ENCODE data around the gene ERN2. TPM values are rescaled to one million over a fixed set of nuclear protein-coding genes. Genes with fewer than 3 reads are reported as not detected.

ERN2 gene
- total RNA-seq, 1 donor from 2014 or later = 1.9 TPM

DNA sequence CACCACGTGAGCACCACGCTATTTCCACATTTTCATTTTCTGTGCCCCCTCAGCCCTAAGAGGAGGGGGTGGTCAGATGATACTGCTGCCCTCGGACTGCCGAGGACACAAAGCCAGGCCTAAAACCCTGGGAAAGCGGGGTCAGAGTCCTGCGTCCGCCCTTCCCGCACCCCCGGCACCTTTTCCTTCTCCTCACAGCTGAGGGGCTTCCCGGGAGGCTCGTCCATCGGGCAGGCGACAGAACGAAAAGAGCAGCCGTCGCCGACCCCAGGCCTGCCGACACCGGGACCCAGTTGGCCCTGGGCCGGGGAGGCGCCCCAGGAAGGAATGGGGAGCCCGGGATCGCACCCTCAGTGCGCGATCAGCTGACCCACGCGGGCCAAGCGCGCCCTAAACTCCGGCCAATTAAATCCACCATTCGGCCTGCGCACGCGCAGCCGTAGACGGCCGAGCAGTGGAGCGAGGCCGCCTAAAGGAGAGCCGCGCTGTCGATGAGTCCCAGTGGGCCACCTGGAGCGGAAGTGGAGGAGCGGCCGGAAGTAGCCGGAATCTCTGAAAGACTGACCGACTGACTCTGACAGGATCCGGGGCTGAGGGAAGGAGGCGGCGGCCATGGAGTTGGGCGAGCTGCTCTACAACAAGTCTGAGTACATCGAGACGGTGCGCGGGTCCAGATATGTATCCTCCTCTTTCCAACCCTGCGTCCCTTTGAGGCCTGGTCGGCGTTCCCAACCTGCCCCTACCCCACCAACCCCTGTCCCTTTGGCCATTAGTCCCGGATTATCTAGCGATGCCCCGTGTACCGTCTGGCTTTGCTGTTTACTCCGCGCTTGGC is 71.9 kb downstream of the ERN2 start, which contains the start of the genes DCTN5 and PALB2:
Gene DCTN5, plus strand, starts transcription at position 536 of the 835 bp plus-strand sequence. Its CDS starts 77 bp downstream, at position 613.
Gene PALB2, minus strand, starts transcription at position 380 of the 835 bp plus-strand sequence. Its CDS starts 153 bp downstream, at position 227.
- peak; percentile 96 for DNase-seq (ENCODE audit: low spot score)

DNA sequence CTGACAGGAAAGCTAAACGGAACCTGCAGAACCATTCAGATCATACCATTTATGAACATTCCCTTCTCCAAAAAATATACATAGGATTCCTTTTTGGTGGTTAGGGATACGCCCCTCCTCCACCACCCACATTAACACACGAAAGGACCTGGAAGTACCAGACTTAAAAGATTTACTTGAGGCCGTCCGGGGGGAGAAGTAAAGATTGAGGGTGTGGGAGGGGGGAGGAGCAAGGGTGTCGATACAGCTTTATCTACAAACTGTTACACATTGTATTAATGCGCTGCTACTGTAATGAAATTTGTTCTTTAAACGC is 72.4 kb downstream of the ERN2 start:
- no peak for DNase-seq (ENCODE audit: low spot score)

Other genes with a start within 250 kb of the ERN2 start
- gene GGA2, start 202.7 kb downstream of the ERN2 start, total RNA-seq = 65.7 TPM
- 14.4 TPM for gene EARS2, start 155.9 kb downstream of the ERN2 start, total RNA-seq
- 48.1 TPM for gene UBFD1, start 155.5 kb downstream of the ERN2 start, total RNA-seq
- 77.0 TPM for gene NDUFAB1, start 116.9 kb downstream of the ERN2 start, total RNA-seq
- gene PALB2, start 71.9 kb downstream of the ERN2 start, total RNA-seq = 10.8 TPM
- 57.6 TPM for gene DCTN5, start 71.8 kb downstream of the ERN2 start, total RNA-seq
- gene PLK1, start 34.3 kb downstream of the ERN2 start, total RNA-seq = 1.2 TPM
- gene CHP2, start 41.8 kb upstream of the ERN2 start, total RNA-seq = 0.22 TPM
- 11.0 TPM for gene PRKCB, start 122.8 kb upstream of the ERN2 start, total RNA-seq